ENCODE data around the gene CAMSAP3. TPM values are rescaled to one million over a fixed set of nuclear protein-coding genes. Genes with fewer than 3 reads are reported as not detected.
A peak's percentile ranks its signal among the peaks of the same experiment; 100 is the strongest.

CAMSAP3 gene
- polyA plus RNA-seq, 1 donor, result 0.45 TPM

- no peak for DNase-seq
These were observed 19.4 kb downstream of the CAMSAP3 start for GRCh38 chr19:7614859-7615741.

- DNase-seq, result no peak
These were observed 21.5 kb downstream of the CAMSAP3 start for GRCh38 chr19:7617172-7617571.

GRCh38 chr19:7617735-7618134, 22.1 kb downstream of the CAMSAP3 start:
- no peak for DNase-seq

GRCh38 chr19:7618348-7618747, 22.7 kb downstream of the CAMSAP3 start:
- DNase-seq, result no peak

- no peak for DNase-seq
These were observed 23.3 kb downstream of the CAMSAP3 start for GRCh38 chr19:7618771-7619510.

- DNase-seq, result no peak
These were observed 24.2 kb downstream of the CAMSAP3 start for GRCh38 chr19:7619671-7620441.

GRCh38 chr19:7620442-7621412, 25.1 kb downstream of the CAMSAP3 start:
- DNase-seq, result no peak

GRCh38 chr19:7622933-7623685, 27.4 kb downstream of the CAMSAP3 start:
- no peak for DNase-seq

GRCh38 chr19:7623725-7624603, 28.3 kb downstream of the CAMSAP3 start:
- DNase-seq, result no peak

- no peak for DNase-seq
These were observed 29.1 kb downstream of the CAMSAP3 start for GRCh38 chr19:7624810-7625209.

GRCh38 chr19:7625763-7626372, 30.2 kb downstream of the CAMSAP3 start:
- DNase-seq, result no peak

GRCh38 chr19:7627166-7627565, 31.5 kb downstream of the CAMSAP3 start:
- DNase-seq, result no peak

- DNase-seq, result no peak
These were observed 33.1 kb downstream of the CAMSAP3 start for GRCh38 chr19:7628589-7629311.

GRCh38 chr19:7629347-7630054, 33.8 kb downstream of the CAMSAP3 start, which contains the start of the genes PET100 and XAB2:
Gene PET100, plus strand, starts transcription at chr19:7629793. Its CDS starts 41 bp downstream, at chr19:7629834.
Gene XAB2, minus strand, starts transcription at chr19:7629545. Its CDS starts 18 bp downstream, at chr19:7629527.
- peak; percentile 99 for DNase-seq

- DNase-seq, result no peak
These were observed 35.9 kb downstream of the CAMSAP3 start for GRCh38 chr19:7631577-7631976.

- DNase-seq, result no peak
These were observed 36.9 kb downstream of the CAMSAP3 start for GRCh38 chr19:7632340-7633203.

GRCh38 chr19:7633698-7634097, 38.0 kb downstream of the CAMSAP3 start, which contains the start of gene PCP2:
Gene PCP2, minus strand, starts transcription at chr19:7633719. Its CDS starts 262 bp downstream, at chr19:7633457.
- DNase-seq, result no peak

Data from hindlimb muscle (tissue), 1 donor.